OCI-LY1 (cell line): ENCODE data around the gene ITPRID2.

ENCODE experiments used
- CTCF ChIP-seq: fragments of 200-600 bp; sonication (generic), shearing (Covaris generic); IDR thresholded peaks from 2 replicates; pipeline ENCODE4 v1.5.1; 2017; ENCODE audit warnings: mild to moderate bottlenecking, antibody characterized with exemption, low read length, moderate library complexity, mixed read lengths
- EZH2 ChIP-seq: fragments of 200-600 bp; sonication (generic), shearing (Covaris generic); IDR thresholded peaks from 2 replicates; pipeline ENCODE4 v1.8.0; 2017; ENCODE audit warnings: borderline replicate concordance, mixed run types, mild to moderate bottlenecking, antibody characterized with exemption, low read length, moderate library complexity, mixed read lengths

GRCh38 chr2:181937473-181937872 is 45.9 kb downstream of the ITPRID2 start:
- TF ChIP-seq CTCF (no peak), EZH2 (no peak)
